ENCODE measurements around the gene ZNF397. TPM values are rescaled to one million over a fixed set of nuclear protein-coding genes. Genes with fewer than 3 reads are reported as not detected.

Gene ZNF397
- total and polyA plus RNA-seq, 2 experiments from 2014 or later: 6.5 to 10.6 TPM

GRCh38 chr18:35246831-35247230 is 6.0 kb downstream of the ZNF397 start:
- Histone ChIP-seq H2AFZ (no peak overlapping the region), H3K4me2 (ENCODE audit: unreplicated experiment) (no peak overlapping the region), H3K79me2 (ENCODE audit: insufficient read depth) (peaks cover 24% of the 10 kb centered on the region), H3K9ac (no peak overlapping the region), H3K9me2 (ENCODE audit: insufficient read depth) (no peaks in the 10 kb centered on the region), H3K27me3 (replicated peaks; ENCODE audit: insufficient read depth) (no peaks in the 10 kb centered on the region), H3K36me3 (ENCODE audit: low read depth) (peaks cover 66% of the 10 kb centered on the region), H3F3A (ENCODE audit: insufficient read depth) (peaks cover 20% of the 10 kb centered on the region; the same call in 1 of the 2 replicates), H4K20me1 (ENCODE audit: insufficient read depth) (no peaks in the 10 kb centered on the region), H3K9me3 (ENCODE audit: low read depth) (peaks cover 7% of the 10 kb centered on the region), H3K4me1 (ENCODE audit: insufficient read depth) (peaks cover 4% of the 10 kb centered on the region; the same call in 1 of the 2 replicates), H3K27ac (no peak overlapping the region), H3K4me3 (no peak overlapping the region)
- no peak for TF ChIP-seq EZH2 (IDR thresholded peaks at IDR 0.05; ENCODE audit: insufficient read depth, poor library complexity, severe bottlenecking)
- TF ChIP-seq EZH2phosphoT487 (IDR thresholded peaks at IDR 0.05; ENCODE audit: insufficient read depth, low read depth): no peak
- no peak for DNase-seq
- in situ Hi-C loops (cut with MboI): loop anchor here (25.0 kb wide), 1 partner anchor 715 kb away; the partner anchor contains the start of gene RMP24

- 87 to 89% methylated on average over 14 of the region's 14 CpGs for WGBS, 2 experiments (ENCODE audit: low coverage in 1 of 2, low lambda C conversion rate in 2 of 2, missing lambda C conversion rate in 2 of 2)
- Histone ChIP-seq H3K27me3 (replicated peaks; ENCODE audit: insufficient read depth) (no peaks in the 10 kb centered on the region), H2AFZ (no peak overlapping the region), H3K4me2 (ENCODE audit: unreplicated experiment) (no peak overlapping the region), H3K4me3 (no peak overlapping the region), H3K9me2 (ENCODE audit: insufficient read depth) (no peaks in the 10 kb centered on the region), H3K9me3 (ENCODE audit: low read depth) (peaks cover 7% of the 10 kb centered on the region), H4K20me1 (ENCODE audit: insufficient read depth) (no peaks in the 10 kb centered on the region), H3F3A (ENCODE audit: insufficient read depth) (peaks cover 20% of the 10 kb centered on the region; the same call in 1 of the 2 replicates), H3K36me3 (ENCODE audit: low read depth) (peaks cover 63% of the 10 kb centered on the region), H3K9ac (no peak overlapping the region), H3K79me2 (ENCODE audit: insufficient read depth) (peaks cover 16% of the 10 kb centered on the region; the same call in 1 of the 2 replicates), H3K27ac (no peak overlapping the region), H3K4me1 (ENCODE audit: insufficient read depth) (no peaks in the 10 kb centered on the region)
- peak; percentile 6 for DNase-seq
- TF ChIP-seq EZH2phosphoT487 (IDR thresholded peaks at IDR 0.05; ENCODE audit: insufficient read depth, low read depth) (no peak), EZH2 (IDR thresholded peaks at IDR 0.05; ENCODE audit: insufficient read depth, poor library complexity, severe bottlenecking) (no peak)
- in situ Hi-C loops (cut with MboI): loop anchor here (25.0 kb wide), 1 partner anchor 715 kb away; the partner anchor contains the start of gene RMP24
Measured at GRCh38 chr18:35247412-35248249, 6.8 kb downstream of the ZNF397 start.

- Histone ChIP-seq H3K79me2 (ENCODE audit: insufficient read depth) (peaks cover 8% of the 10 kb centered on the region; the same call in 1 of the 2 replicates), H4K20me1 (ENCODE audit: insufficient read depth) (no peaks in the 10 kb centered on the region), H2AFZ (no peak overlapping the region), H3F3A (ENCODE audit: insufficient read depth) (peaks cover 20% of the 10 kb centered on the region; the same call in 1 of the 2 replicates), H3K27me3 (replicated peaks; ENCODE audit: insufficient read depth) (no peaks in the 10 kb centered on the region), H3K9ac (no peak overlapping the region), H3K9me3 (ENCODE audit: low read depth) (peaks cover 13% of the 10 kb centered on the region), H3K4me2 (ENCODE audit: unreplicated experiment) (no peak overlapping the region), H3K4me3 (no peak overlapping the region), H3K9me2 (ENCODE audit: insufficient read depth) (no peaks in the 10 kb centered on the region), H3K36me3 (ENCODE audit: low read depth) (peaks cover 61% of the 10 kb centered on the region), H3K27ac (no peak overlapping the region), H3K4me1 (ENCODE audit: insufficient read depth) (no peaks in the 10 kb centered on the region)
- TF ChIP-seq EZH2phosphoT487 (IDR thresholded peaks at IDR 0.05; ENCODE audit: insufficient read depth, low read depth): no peak
- TF ChIP-seq EZH2 (IDR thresholded peaks at IDR 0.05; ENCODE audit: insufficient read depth, poor library complexity, severe bottlenecking): no peak
- in situ Hi-C loops (cut with MboI): loop anchor here (25.0 kb wide), 1 partner anchor 714 kb away; the partner anchor contains the start of gene RMP24
- no peak for DNase-seq
- 87 to 88% methylated on average over 6 of the region's 6 CpGs for WGBS, 2 experiments (ENCODE audit: low coverage in 1 of 2, low lambda C conversion rate in 2 of 2, missing lambda C conversion rate in 2 of 2)
Measured at GRCh38 chr18:35248429-35248828, 7.6 kb downstream of the ZNF397 start.

GRCh38 chr18:35252466-35252865 is 11.6 kb downstream of the ZNF397 start:
- Histone ChIP-seq H3K9ac (no peak overlapping the region), H2AFZ (no peak overlapping the region), H3K9me2 (ENCODE audit: insufficient read depth) (no peaks in the 10 kb centered on the region), H4K20me1 (ENCODE audit: insufficient read depth) (no peaks in the 10 kb centered on the region), H3K4me3 (no peak overlapping the region), H3K79me2 (ENCODE audit: insufficient read depth) (no peaks in the 10 kb centered on the region), H3K4me2 (ENCODE audit: unreplicated experiment) (no peak overlapping the region), H3K9me3 (ENCODE audit: low read depth) (peaks cover 15% of the 10 kb centered on the region), H3K4me1 (ENCODE audit: insufficient read depth) (no peaks in the 10 kb centered on the region), H3K27me3 (replicated peaks; ENCODE audit: insufficient read depth) (no peaks in the 10 kb centered on the region), H3F3A (ENCODE audit: insufficient read depth) (0 out of 2 replicates have a peak, but pooled peaks cover 13% of the 10 kb centered on the region), H3K36me3 (ENCODE audit: low read depth) (peaks cover 44% of the 10 kb centered on the region), H3K27ac (no peak overlapping the region)
- no peak for DNase-seq
- in situ Hi-C loops (cut with MboI): no loop called here
- TF ChIP-seq EZH2 (IDR thresholded peaks at IDR 0.05; ENCODE audit: insufficient read depth, poor library complexity, severe bottlenecking) (no peak), EZH2phosphoT487 (IDR thresholded peaks at IDR 0.05; ENCODE audit: insufficient read depth, low read depth) (no peak)
- 88 to 97% methylated on average over 1 of the region's 1 CpG for WGBS, 2 experiments (ENCODE audit: low coverage in 1 of 2, low lambda C conversion rate in 2 of 2, missing lambda C conversion rate in 2 of 2)

Measured in GM23248 (cell line).